Prostate gland (tissue), 2 donors: ENCODE data around the gene CHRNA10.

ENCODE experiments used
- POLR2A ChIP-seq: fragments of 450-650 bp; IDR thresholded peaks from one replicate; pipeline ENCODE4 v1.6.1; 2016; ENCODE audit warnings: antibody characterized with exemption, mild to moderate bottlenecking
- TF ChIP-seq, protein P1 (sequence below), 4 experiments: fragments of 200-600 bp in 2 of 4; fragments of 450-650 bp in 2 of 4; sonication (generic) in 2 of 4; IDR thresholded peaks; 1 replicate in 3 of 4; 2 replicates in 1 of 4; pipeline ENCODE4 v1.5.1; 2016 to 2019; ENCODE audit warnings: antibody characterized with exemption in 4 of 4, mild to moderate bottlenecking in 2 of 4, moderate library complexity in 2 of 4

DNA sequence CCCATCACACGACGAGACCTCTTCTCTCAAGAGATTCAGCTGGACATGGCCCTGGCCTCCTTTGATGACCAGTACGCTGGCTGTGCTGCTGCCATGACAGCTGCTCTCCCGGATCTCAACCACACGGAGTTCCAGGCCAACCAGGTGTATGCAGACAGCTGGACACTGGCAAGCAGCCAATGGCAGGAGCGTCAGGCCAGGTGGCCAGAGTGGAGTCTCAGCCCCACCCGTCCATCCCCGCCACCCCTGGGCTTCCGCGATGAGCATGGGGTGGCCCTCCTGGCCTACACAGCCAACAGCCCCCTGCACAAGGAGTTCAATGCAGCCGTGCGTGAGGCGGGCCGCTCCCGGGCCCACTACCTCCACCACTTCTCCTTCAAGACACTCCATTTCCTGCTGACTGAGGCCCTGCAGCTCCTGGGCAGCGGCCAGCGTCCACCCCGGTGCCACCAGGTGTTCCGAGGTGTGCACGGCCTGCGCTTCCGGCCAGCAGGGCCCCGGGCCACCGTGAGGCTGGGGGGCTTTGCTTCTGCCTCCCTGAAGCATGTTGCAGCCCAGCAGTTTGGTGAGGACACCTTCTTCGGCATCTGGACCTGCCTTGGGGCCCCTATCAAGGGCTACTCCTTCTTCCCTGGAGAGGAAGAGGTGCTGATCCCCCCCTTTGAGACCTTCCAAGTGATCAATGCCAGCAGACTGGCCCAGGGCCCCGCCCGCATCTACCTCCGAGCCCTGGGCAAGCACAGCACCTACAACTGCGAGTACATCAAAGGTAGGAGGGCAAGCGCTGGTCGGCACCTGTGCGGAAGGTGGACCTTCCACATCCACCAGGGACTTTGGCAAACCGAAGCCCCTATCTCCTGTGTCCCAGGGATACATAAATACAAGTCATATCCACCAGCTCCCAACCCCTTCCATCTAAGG, 11.3 kb downstream of the CHRNA10 start:
- no peak for TF ChIP-seq POLR2A
- TF ChIP-seq, protein P1, sequence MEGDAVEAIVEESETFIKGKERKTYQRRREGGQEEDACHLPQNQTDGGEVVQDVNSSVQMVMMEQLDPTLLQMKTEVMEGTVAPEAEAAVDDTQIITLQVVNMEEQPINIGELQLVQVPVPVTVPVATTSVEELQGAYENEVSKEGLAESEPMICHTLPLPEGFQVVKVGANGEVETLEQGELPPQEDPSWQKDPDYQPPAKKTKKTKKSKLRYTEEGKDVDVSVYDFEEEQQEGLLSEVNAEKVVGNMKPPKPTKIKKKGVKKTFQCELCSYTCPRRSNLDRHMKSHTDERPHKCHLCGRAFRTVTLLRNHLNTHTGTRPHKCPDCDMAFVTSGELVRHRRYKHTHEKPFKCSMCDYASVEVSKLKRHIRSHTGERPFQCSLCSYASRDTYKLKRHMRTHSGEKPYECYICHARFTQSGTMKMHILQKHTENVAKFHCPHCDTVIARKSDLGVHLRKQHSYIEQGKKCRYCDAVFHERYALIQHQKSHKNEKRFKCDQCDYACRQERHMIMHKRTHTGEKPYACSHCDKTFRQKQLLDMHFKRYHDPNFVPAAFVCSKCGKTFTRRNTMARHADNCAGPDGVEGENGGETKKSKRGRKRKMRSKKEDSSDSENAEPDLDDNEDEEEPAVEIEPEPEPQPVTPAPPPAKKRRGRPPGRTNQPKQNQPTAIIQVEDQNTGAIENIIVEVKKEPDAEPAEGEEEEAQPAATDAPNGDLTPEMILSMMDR (IDR thresholded peaks at IDR 0.05): no peak
